ENCODE results near the gene WDTC1. TPM values are rescaled to one million over a fixed set of nuclear protein-coding genes. Genes with fewer than 3 reads are reported as not detected.

The WDTC1 gene
- polyA plus RNA-seq, 10 donors = 24.2 to 29.8 (median 26.9) TPM

GRCh38 chr1:27300341-27301051 is 66.1 kb downstream of the WDTC1 start:
- peak; percentile 94 to 98 (median 97) for DNase-seq

DNA sequence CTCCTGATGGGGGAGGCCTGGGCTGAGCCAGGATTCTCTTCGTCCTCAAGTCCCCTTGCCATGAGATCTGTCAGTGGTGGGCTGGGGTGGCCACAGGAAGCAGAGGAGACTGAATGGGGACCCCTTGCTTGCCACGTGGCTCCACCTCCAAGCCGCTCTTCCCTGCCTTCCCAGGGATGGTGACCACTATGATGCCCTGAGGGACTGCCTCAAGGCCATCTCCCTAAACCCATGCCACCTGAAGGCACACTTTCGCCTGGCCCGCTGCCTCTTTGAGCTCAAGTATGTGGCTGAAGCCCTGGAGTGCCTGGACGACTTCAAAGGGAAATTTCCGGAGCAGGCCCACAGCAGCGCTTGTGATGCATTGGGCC is 66.6 kb downstream of the WDTC1 start:
- DNase-seq = no peak

DNA sequence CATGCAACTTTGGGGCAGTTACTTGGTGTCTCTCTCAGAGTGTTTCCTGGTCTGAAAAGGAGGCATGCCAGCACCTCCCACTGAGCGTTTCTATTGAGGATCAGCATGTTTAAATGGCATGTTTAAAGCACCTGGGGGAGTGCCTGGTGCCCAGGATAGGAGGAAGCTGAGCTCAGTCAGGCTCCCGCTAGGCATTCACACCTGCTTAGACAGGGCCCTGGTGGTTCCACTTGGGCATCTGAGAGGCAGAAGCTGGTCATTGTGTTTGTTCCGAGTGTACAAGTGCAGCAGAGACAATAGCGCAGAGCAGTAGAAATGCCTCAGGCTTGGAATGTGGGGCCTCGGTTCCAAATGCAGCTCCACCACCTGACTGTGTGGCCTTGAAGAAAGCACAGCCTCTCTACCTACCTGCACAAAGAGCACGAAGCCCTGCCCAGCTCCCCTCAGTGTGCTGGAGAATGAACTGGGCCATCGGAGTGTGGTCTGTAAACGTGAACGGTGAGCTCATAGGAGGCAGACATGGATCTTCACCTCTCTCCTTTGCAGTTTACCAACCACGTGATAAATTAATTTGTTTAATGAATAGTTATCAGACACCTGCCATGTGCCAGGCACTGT is 67.3 kb downstream of the WDTC1 start:
- no peak for DNase-seq

GRCh38 chr1:27302612-27303011 is 68.2 kb downstream of the WDTC1 start:
- DNase-seq = no peak

DNA sequence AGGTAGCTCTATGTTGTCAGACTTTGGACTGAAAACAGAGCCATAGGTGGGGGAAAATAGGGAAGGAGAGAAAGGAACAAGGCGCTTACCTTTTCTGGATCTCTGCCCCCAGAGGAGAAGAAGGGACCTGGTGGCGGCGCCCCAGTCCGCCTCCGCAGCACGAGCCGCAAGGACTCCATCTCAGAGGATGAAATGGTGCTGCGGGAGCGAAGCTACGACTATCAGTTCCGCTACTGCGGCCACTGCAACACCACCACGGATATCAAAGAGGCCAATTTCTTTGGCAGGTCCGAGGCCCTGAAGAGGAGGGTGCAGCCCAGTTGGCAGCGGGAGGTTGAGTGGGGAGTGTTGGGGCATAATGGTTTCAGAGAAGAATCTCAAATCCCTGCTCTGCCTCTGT is 69.1 kb downstream of the WDTC1 start:
- no peak for DNase-seq

DNA sequence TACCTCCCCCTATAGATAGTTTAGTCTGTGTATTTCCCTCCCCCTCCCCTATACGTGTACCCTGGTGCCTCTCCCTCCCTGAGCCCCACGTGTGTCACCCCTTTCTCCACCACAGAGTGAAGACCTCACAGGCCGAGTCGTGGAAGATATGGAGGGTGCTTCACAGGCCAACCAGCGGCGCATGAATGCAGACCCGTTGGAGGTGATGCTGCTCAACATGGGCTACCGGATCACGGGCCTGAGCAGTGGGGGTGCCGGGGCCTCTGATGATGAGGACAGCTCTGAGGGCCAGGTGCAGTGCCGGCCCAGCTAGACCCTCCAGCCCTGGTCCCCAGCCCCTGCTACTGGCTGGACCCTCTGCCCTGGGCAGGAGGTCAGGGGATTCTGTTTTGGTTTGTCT is 71.6 kb downstream of the WDTC1 start:
- no peak for DNase-seq

DNA sequence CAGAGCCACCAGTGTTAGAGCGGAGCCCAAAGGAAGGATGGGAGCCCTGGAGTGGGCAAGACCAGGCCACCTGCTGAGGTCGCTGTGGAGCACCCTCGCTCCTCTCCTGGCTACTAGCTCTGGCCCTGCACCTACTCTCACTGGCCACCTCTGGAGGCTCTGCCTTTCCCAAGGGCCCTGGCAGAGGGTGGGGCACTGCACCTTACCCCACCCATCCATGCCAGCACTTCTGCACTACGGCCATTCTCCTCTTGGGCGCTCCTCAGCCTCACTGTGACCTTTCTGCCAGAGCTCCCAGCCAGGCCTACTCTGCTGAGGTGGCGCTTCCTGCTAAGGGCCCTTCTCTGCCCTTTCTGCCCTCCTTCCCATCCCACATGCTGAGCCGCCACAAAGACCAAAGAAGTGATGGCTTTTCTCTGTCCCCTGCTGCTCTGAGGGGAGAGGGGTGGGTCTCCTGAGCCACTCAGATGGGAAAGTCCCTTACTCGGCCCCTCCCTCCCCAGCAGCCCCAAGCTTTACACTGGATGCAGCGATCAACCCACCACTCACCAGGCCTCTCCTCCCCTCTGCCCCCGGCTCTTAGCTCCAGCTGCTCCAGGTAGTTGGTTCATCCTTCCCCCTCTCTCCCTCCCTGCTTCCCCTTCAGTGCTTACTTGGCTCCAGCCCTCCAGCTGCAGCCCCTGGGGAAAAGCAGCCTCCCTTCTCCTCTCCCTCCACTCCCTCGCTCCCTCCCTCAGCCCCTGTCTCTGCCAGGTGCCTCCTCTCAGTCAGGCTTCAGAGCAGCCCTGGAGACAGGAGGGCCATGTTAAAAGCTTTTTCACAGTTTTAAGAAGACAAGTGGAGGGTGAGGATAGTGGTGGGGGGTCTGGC is 72.7 kb downstream of the WDTC1 start:
- peak in 1 of 3 donors; percentile 62 for DNase-seq

- no peak for DNase-seq
These were observed 73.6 kb downstream of the WDTC1 start for GRCh38 chr1:27307874-27308598.

DNA sequence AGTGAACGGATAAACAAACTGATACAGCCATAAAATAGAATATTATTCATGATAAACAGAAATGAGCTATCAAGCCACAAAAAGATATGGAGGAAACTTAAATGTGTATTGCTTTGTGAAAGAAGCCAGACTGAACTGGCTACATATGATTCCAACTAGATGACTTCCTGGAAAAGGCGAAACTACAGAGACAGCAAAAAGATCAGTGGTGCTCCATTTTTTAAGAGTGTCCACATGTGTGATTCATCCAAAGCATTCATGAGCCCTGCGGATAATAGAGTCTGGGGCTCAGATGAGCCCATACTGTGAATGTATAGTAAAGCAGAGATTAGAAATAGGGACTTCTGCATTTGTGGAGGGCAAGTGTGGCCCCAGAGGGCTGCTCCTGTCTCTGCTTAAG is 79.7 kb downstream of the WDTC1 start:
- no peak for DNase-seq

DNA sequence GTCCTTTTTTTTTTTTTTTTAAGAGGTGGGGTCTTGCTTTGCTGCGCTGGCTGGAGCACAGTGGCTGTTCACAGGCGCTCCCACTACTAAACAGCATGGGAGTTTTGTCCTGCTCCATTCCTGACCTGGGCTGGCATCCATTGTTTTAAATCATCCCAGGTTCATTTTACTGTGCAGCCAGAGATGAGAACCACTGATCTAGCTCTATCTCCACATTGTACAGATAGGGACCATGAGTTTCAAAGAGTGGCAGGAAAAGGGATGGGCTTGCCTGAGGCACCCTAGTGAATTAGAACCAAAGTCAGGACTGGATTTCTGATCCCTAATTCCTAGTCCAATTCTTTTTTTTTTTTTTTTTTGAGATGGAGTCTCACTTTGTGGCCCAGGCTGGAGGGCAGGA is 80.3 kb downstream of the WDTC1 start:
- no peak for DNase-seq

- no peak for DNase-seq
These were observed 82.4 kb downstream of the WDTC1 start for GRCh38 chr1:27316860-27317259.

GRCh38 chr1:27318136-27318535 is 83.7 kb downstream of the WDTC1 start:
- no peak for DNase-seq

DNA sequence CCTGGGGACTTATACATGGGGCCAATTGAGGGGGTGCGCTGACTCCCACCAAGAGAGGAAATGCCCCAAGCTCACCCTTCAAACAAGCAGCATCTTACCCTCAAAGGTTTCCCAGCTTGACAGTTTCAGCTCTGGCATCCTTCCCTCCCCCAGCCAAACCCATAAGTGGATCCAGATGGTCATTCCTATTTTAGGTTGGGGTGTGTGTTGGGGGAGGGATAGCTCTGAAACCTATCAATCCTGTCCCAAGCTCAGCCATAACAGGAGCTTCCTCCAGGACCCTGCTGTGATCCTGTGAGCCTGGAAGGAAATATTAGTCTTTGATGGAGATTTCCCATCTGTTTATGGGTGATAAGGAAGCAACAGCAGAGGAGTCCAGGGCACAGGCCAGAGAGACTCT is 84.2 kb downstream of the WDTC1 start:
- peak in 1 of 3 donors; percentile 47 for DNase-seq

DNA sequence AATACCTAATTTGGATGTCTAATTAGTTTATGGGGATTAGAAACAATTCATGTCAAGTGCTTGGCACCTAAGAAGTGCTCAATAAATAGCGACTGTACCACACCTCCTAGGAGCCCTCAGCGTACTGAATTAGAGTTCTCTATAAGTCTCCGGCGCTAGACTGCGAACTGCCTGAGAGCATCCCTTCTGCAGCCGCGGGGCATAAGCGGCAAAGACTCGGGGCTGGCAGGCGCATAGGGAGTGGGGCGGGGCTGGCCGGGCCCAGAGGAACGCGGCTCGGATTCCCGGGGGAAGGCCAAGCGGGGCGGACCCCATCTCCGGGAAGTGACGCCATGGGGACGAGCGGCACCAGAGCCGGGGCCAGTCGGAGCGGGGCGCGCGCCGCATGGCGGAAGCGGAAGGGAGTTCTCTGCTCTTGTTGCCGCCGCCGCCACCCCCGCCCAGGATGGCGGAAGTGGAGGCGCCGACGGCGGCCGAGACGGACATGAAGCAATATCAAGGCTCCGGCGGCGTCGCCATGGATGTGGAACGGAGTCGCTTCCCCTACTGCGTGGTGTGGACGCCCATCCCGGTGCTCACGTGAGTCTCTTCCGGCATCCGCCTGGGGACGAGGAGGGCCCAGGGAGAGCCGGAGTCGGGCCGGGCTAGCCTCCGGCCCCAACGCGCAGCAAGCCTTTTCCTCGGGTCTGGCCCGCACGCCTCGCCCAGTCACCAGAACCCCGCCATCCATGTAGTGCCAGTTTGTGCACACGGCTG is 87.6 kb downstream of the WDTC1 start, which contains the start of gene TMEM222:
Gene TMEM222 (plus strand): TSS at position 351 of the 756 bp plus-strand sequence. CDS start 35 bp downstream, at position 386.
- peak; percentile 96 to 98 (median 97) for DNase-seq

GRCh38 chr1:27322569-27323240 is 88.3 kb downstream of the WDTC1 start:
- DNase-seq = no peak

DNA sequence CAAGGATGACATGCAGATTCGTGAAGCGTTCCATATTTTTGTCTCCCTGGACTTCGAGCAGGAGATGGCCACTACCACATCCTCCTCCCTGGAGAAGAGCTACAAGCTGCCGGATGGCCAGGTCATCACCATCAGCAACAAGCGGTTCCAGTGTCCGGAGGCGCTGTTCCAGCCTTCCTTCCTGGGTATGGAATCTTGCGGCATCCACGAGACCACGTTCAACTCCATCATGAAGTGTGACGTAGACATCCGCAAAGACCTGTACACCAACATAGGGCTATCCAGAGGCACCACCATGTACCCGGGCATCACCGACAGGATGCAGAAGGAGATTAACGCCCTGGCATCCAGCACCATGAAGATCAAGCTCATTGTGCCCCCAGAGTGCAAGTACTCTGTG is 90.9 kb downstream of the WDTC1 start:
- no peak for DNase-seq

DNA sequence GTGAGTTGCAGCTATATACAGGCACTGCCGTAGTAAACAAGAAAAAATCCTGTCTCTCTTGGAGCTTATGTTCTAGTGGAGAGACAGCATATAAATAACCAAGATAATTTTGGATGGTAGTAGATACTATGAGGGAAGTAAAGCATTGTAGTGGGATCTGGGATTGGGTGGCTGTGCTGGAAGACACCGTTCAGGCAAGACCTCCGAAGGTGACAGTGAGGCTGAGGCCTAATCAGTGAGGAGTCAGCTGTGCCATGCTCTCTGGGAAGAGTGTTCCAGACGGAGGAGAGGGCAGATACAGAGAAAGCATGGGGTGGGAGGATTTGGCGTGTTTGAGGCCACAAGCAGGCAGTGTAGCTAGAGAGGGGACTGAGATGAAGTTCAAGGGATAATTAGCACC is 93.5 kb downstream of the WDTC1 start:
- no peak for DNase-seq

DNA sequence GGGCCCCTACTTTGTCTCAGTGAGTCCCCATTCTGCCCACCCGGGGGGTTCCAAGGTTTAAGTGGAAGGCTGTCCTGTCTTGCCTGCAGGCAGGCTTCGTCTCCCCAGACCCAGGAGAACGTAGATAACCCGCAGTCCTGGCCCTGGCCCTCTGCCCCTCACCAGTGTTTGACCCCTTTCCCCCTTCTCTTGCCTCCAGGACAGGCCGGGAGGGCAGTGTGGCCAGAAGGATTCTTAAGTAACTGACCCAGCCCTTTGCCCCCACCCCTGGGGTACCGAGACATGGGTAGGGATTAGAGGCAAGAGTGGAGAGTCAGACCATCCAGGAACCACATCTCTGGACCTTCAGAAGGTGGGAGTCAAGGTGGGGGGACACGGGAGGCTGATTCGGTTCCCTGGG is 96.4 kb downstream of the WDTC1 start:
- no peak for DNase-seq

DNA sequence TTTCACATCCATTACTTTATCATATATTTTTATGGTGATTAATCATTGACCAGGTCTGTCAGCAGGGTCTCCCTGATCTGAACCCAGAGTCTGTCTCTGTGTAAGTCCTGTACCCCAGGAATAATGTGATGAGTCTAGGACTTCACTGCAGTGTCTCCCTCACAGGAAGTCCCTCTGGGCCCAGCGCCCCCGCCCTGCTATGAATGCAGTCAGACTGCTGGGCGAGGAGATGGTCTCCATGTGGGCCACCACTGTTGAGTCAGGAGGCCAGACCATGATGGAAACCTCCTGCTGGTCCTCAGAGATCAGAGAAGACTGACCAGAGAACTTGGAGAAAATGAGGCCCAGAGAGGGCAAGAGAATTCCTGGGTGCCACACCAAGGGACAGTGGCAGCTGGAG is 97.0 kb downstream of the WDTC1 start:
- DNase-seq = no peak

- no peak for DNase-seq
These were observed 97.5 kb downstream of the WDTC1 start for GRCh38 chr1:27331922-27332321.
